Nephron (organoid): ENCODE results near the gene DDI1.

Experiments
- H3K27ac Mint-ChIP-seq, 3 experiments: 2 replicates each; pipeline ENCODE4 v1.8.0; 2020; ENCODE audit warnings: mixed read lengths in 3 of 3, mild to moderate bottlenecking in 2 of 3, moderate library complexity in 1 of 3
- H3K27me3 Mint-ChIP-seq: 2 replicates; pipeline ENCODE4 v1.8.0; 2021; ENCODE audit warnings: low read depth, mild to moderate bottlenecking, moderate library complexity, mixed read lengths
- H3K36me3 Mint-ChIP-seq: 2 replicates; pipeline ENCODE4 v1.8.0; 2020; ENCODE audit warnings: low read depth, mixed read lengths
- H3K4me1 Mint-ChIP-seq: 2 replicates; pipeline ENCODE4 v1.8.0; 2020; ENCODE audit warnings: mixed read lengths
- H3K4me3 Mint-ChIP-seq, 3 experiments: 2 replicates each; pipeline ENCODE4 v1.8.0; 2020; ENCODE audit warnings: mild to moderate bottlenecking in 3 of 3, mixed read lengths in 3 of 3, moderate library complexity in 2 of 3
- H3K9me3 Mint-ChIP-seq: 2 replicates; pipeline ENCODE4 v1.8.0; 2020; ENCODE audit warnings: mixed read lengths
- CTCF ChIP-seq, 3 experiments: fragments of 200-600 bp; sonication (generic); IDR thresholded peaks; one replicate each; pipeline ENCODE4 v1.5.0; 2021; ENCODE audit warnings: antibody characterized with exemption in 3 of 3; ENCODE audit not compliant: unreplicated experiment in 3 of 3

DDI1 gene

GRCh38 chr11:104036588-104036987 lies at the start of gene DDI1:
DDI1 (plus strand) TSS chr11:104036640; CDS start chr11:104036823, 183 bp downstream.
- Mint-ChIP-seq H3K4me3 (no peak within 1 kb of the TSS), H3K9me3 (peaks cover 2% of the 10 kb centered on the region)

GRCh38 chr11:103987629-103988594 lies 48.5 kb upstream of the DDI1 start:
- Mint-ChIP-seq H3K4me1 (no peaks in the 10 kb centered on the region), H3K36me3 (peaks cover 6% of the 10 kb centered on the region), H3K4me3 (no peak overlapping the region), H3K27ac (no peak overlapping the region), H3K9me3 (peaks cover 6% of the 10 kb centered on the region), H3K27me3 (no peaks in the 10 kb centered on the region)
- TF ChIP-seq CTCF (IDR thresholded peaks at IDR 0.05; ENCODE audit: unreplicated experiment in 3 of 3), result no peak

More at GRCh38 chr11:104036588-104036987, at the start of gene DDI1:
- Mint-ChIP-seq H3K27me3 (no peaks in the 10 kb centered on the region), H3K36me3 (no peaks in the 10 kb centered on the region), H3K4me1 (no peaks in the 10 kb centered on the region), H3K27ac (no peak within 1 kb of the TSS)
- no peak for TF ChIP-seq CTCF (IDR thresholded peaks at IDR 0.05; ENCODE audit: unreplicated experiment in 3 of 3)

GRCh38 chr11:103988595-103988969 lies 47.9 kb upstream of the DDI1 start:
- peaks cover 4% of the 10 kb centered on the region for H3K4me1 Mint-ChIP-seq
- no peak overlapping the region for H3K27ac Mint-ChIP-seq
- H3K27me3 Mint-ChIP-seq, result no peaks in the 10 kb centered on the region
- peaks cover 6% of the 10 kb centered on the region for H3K9me3 Mint-ChIP-seq
- H3K36me3 Mint-ChIP-seq, result peaks cover 6% of the 10 kb centered on the region
- H3K4me3 Mint-ChIP-seq, result no peak overlapping the region
- TF ChIP-seq CTCF (IDR thresholded peaks at IDR 0.05; ENCODE audit: unreplicated experiment in 3 of 3), result no peak

GRCh38 chr11:103993507-103993906 lies 42.9 kb upstream of the DDI1 start:
- no peak for TF ChIP-seq CTCF (IDR thresholded peaks at IDR 0.05; ENCODE audit: unreplicated experiment in 3 of 3)
- H3K4me3 Mint-ChIP-seq, result no peak overlapping the region
- H3K27ac Mint-ChIP-seq, result peak overlapping the region in 1 of 3 experiments; percentile 29
- H3K36me3 Mint-ChIP-seq, result no peaks in the 10 kb centered on the region
- H3K9me3 Mint-ChIP-seq, result no peaks in the 10 kb centered on the region
- no peaks in the 10 kb centered on the region for H3K27me3 Mint-ChIP-seq
- peaks cover 11% of the 10 kb centered on the region for H3K4me1 Mint-ChIP-seq

- Mint-ChIP-seq H3K27me3 (no peaks in the 10 kb centered on the region), H3K9me3 (no peaks in the 10 kb centered on the region), H3K27ac (peak overlapping the region in 1 of 3 experiments; percentile 29), H3K4me1 (peaks cover 11% of the 10 kb centered on the region), H3K4me3 (no peak overlapping the region), H3K36me3 (no peaks in the 10 kb centered on the region)
- TF ChIP-seq CTCF (IDR thresholded peaks at IDR 0.05; ENCODE audit: unreplicated experiment in 3 of 3), result no peak
Measured at GRCh38 chr11:103994094-103994493, 42.3 kb upstream of the DDI1 start.
